Calu3 (cell line): ENCODE data around the gene CAVIN1. TPM values are rescaled to one million over a fixed set of nuclear protein-coding genes. Genes with fewer than 3 reads are reported as not detected.
"Not testable (repeated sequence)": the region's sequence is repeated elsewhere in the genome, so short reads cannot be mapped to it uniquely, and the experiment has no call there.

ENCODE experiments used
- BruUV-seq: library from RNA; stranded (reverse); fragments of 400-500 nt; replicated peaks from 2 replicates; lab custom pipeline; 2021; lab: Mats Ljungman, UMichigan
- CTCF ChIA-PET: fragments of 300-600 bp; sonication (Branson Sonifier 250); formaldehyde crosslinking; loops from one replicate; lab custom pipeline; 2022; ENCODE audit warnings: antibody characterized with exemption; lab: Charles Lee
- DNase-seq: peaks from one replicate; pipeline ENCODE4 v3.0.0; 2022
- H3K27ac Mint-ChIP-seq: one replicate; pipeline ENCODE4 v1.8.0; 2022; ENCODE audit warnings: mixed read lengths; ENCODE audit not compliant: unreplicated experiment
- H3K27me3 Mint-ChIP-seq: one replicate; pipeline ENCODE4 v1.8.0; 2022; ENCODE audit warnings: mixed read lengths; ENCODE audit not compliant: unreplicated experiment
- H3K36me3 Mint-ChIP-seq: one replicate; pipeline ENCODE4 v1.8.0; 2022; ENCODE audit warnings: mild to moderate bottlenecking, moderate library complexity, mixed read lengths; ENCODE audit not compliant: insufficient read depth, unreplicated experiment
- H3K4me1 Mint-ChIP-seq: one replicate; pipeline ENCODE4 v1.8.0; 2022; ENCODE audit warnings: mild to moderate bottlenecking, low read depth, mixed read lengths; ENCODE audit not compliant: unreplicated experiment
- H3K4me3 Mint-ChIP-seq: one replicate; pipeline ENCODE4 v1.8.0; 2022; ENCODE audit warnings: mild to moderate bottlenecking, low read depth, moderate library complexity, mixed read lengths; ENCODE audit not compliant: unreplicated experiment
- H3K9me3 Mint-ChIP-seq: one replicate; pipeline ENCODE4 v1.8.0; 2022; ENCODE audit warnings: low read depth, mixed read lengths; ENCODE audit not compliant: unreplicated experiment
- CTCF ChIP-seq: fragments of 200-600 bp; IDR thresholded peaks from one replicate; pipeline ENCODE4 v1.8.0; 2022; ENCODE audit warnings: antibody characterized with exemption; ENCODE audit not compliant: unreplicated experiment
- intact Hi-C: fragments of 100-400 bp; cut with micrococcal nuclease; formaldehyde crosslinking; loops from one replicate; pipeline ENCODE4 v1.10.0; 2022; ENCODE audit not compliant: unreplicated experiment
- total RNA-seq: library from RNA; stranded (reverse); gene quantifications from 2 replicates; pipeline ENCODE4 v1.2.3, GENCODE V29; 2022

Gene CAVIN1
- total RNA-seq, 1 experiment from 2014 or later, result 4.0 TPM

- H3K36me3 Mint-ChIP-seq, result no peaks in the 10 kb centered on the region
- H3K4me1 Mint-ChIP-seq, result peaks cover 30% of the 10 kb centered on the region
- no peak for TF ChIP-seq CTCF
- DNase-seq, result no peak
- H3K4me3 Mint-ChIP-seq, result no peak overlapping the region
- intact Hi-C loops, result no loop called here
- no peaks in the 10 kb centered on the region for H3K27me3 Mint-ChIP-seq
- no peak overlapping the region for H3K27ac Mint-ChIP-seq
- no TSS peak for BruUV-seq
- CTCF ChIA-PET, result no interaction called here
- no peaks in the 10 kb centered on the region for H3K9me3 Mint-ChIP-seq
Observed at GRCh38 chr17:42361781-42362186, 61.3 kb downstream of the CAVIN1 start.

- BruUV-seq, H3K27me3 Mint-ChIP-seq, H3K4me3 Mint-ChIP-seq, H3K36me3 Mint-ChIP-seq, H3K27ac Mint-ChIP-seq, H3K9me3 Mint-ChIP-seq, intact Hi-C loops: not testable (repeated sequence)
- CTCF ChIA-PET, result interaction anchor here (0.7 to 1.0 kb wide), 2 partner anchors 25 to 101 kb away, joined by 3 read pairs; no protein-coding TSS in a partner anchor
- peaks cover 30% of the 10 kb centered on the region for H3K4me1 Mint-ChIP-seq
- DNase-seq, result peak; percentile 41
Observed at GRCh38 chr17:42360388-42360787, 62.7 kb downstream of the CAVIN1 start.

- Mint-ChIP-seq H3K27me3 (no peaks in the 10 kb centered on the region), H3K27ac (no peak overlapping the region), H3K4me3 (no peak overlapping the region), H3K4me1 (peaks cover 30% of the 10 kb centered on the region), H3K36me3 (no peaks in the 10 kb centered on the region), H3K9me3 (no peaks in the 10 kb centered on the region)
- intact Hi-C loops, result no loop called here
- CTCF ChIA-PET, result interaction anchor here (0.6 to 1.0 kb wide), 5 partner anchors 10 to 357 kb away, joined by 3 to 4 read pairs (median 4); partner anchors contain the start of gene PSMC3IP
- no peak for DNase-seq
- TF ChIP-seq CTCF, result no peak
- no TSS peak for BruUV-seq
Observed at GRCh38 chr17:42359133-42359532, 63.9 kb downstream of the CAVIN1 start.

GRCh38 chr17:42358434-42358833 is 64.6 kb downstream of the CAVIN1 start:
- H3K27ac Mint-ChIP-seq, result no peak overlapping the region
- H3K4me3 Mint-ChIP-seq, result no peak overlapping the region
- peaks cover 23% of the 10 kb centered on the region for H3K4me1 Mint-ChIP-seq
- CTCF ChIA-PET, result interaction anchor here (0.9 to 1.0 kb wide), 2 partner anchors 11 to 34 kb away, joined by 3 to 4 read pairs; no protein-coding TSS in a partner anchor
- no peaks in the 10 kb centered on the region for H3K36me3 Mint-ChIP-seq
- TF ChIP-seq CTCF, result no peak
- no peaks in the 10 kb centered on the region for H3K27me3 Mint-ChIP-seq
- intact Hi-C loops, result no loop called here
- no TSS peak for BruUV-seq
- no peaks in the 10 kb centered on the region for H3K9me3 Mint-ChIP-seq
- DNase-seq, result no peak
